ENCODE measurements around the gene FCRL5. TPM values are rescaled to one million over a fixed set of nuclear protein-coding genes. Genes with fewer than 3 reads are reported as not detected.

FCRL5 gene
- total and polyA plus RNA-seq, 10 of the 15 experiments (the other 5 are each of a cell fraction or from before 2014, with no cell fraction given) = 1.1 to 136 (median 7.0) TPM

DNA sequence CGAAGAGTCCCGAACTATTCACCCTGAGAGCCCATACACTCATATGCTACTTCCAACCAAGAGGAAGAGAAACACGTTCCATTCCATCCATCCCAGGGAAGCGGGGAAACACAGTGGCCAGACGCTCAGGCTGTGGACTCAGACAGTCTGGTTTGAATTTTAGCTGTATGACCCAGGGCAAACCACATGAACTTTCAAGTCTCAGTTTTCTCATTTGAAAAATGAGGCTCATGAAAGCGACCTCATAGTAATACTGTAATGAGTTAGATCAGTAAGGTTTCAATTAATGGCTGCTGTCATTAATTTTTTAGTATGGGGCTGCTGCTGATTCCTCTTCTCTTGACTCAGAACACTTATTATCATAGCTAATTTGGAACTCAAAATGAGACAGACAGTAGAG, 44.1 kb upstream of the FCRL5 start (continued):
- TF ChIP-seq EP300 (IDR thresholded peaks at IDR 0.05; ENCODE audit: borderline replicate concordance in 1 of 2, control insufficient read depth in 1 of 2, low read depth in 2 of 2, low read length in 2 of 2) (peak in 1 of 2 experiments; percentile 66; a peak in 1 of 4 replicates), HDAC2 (IDR thresholded peaks at IDR 0.05) (no peak), YBX1 (IDR thresholded peaks at IDR 0.05) (no peak), NBN (IDR thresholded peaks at IDR 0.05) (no peak), RUNX3 (IDR thresholded peaks at IDR 0.05; ENCODE audit: low read length) (peak; percentile 94), SIN3A (IDR thresholded peaks at IDR 0.05; ENCODE audit: low read depth, low read length) (no peak), ZBTB4 (CRISPR knock-in tag; IDR thresholded peaks at IDR 0.05) (no peak), PKNOX1 (IDR thresholded peaks at IDR 0.05) (0 out of 2 replicates have a peak, but pooled peaks have one; percentile 14), JUND (IDR thresholded peaks at IDR 0.05; ENCODE audit: low read depth, low read length) (no peak; the same call in 1 of the 2 replicates), ZNF274 (IDR thresholded peaks at IDR 0.05; ENCODE audit: insufficient read depth, insufficient read length) (no peak), SREBF2 (IDR thresholded peaks at IDR 0.05; ENCODE audit: low read length) (no peak), MXI1 (IDR thresholded peaks at IDR 0.05; ENCODE audit: low read depth, low read length) (no peak), TBL1XR1 (IDR thresholded peaks at IDR 0.05; ENCODE audit: low read depth, low read length) (peak; percentile 94), ZNF384 (IDR thresholded peaks at IDR 0.05; ENCODE audit: borderline replicate concordance, low read depth, low read length) (no peak), NR2C1 (IDR thresholded peaks at IDR 0.05) (no peak), RAD51 (IDR thresholded peaks at IDR 0.05) (no peak)
- TF ChIP-seq, protein P1, sequence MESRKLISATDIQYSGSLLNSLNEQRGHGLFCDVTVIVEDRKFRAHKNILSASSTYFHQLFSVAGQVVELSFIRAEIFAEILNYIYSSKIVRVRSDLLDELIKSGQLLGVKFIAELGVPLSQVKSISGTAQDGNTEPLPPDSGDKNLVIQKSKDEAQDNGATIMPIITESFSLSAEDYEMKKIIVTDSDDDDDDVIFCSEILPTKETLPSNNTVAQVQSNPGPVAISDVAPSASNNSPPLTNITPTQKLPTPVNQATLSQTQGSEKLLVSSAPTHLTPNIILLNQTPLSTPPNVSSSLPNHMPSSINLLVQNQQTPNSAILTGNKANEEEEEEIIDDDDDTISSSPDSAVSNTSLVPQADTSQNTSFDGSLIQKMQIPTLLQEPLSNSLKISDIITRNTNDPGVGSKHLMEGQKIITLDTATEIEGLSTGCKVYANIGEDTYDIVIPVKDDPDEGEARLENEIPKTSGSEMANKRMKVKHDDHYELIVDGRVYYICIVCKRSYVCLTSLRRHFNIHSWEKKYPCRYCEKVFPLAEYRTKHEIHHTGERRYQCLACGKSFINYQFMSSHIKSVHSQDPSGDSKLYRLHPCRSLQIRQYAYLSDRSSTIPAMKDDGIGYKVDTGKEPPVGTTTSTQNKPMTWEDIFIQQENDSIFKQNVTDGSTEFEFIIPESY (IDR thresholded peaks at IDR 0.05) = no peak
- TF ChIP-seq, protein P2, sequence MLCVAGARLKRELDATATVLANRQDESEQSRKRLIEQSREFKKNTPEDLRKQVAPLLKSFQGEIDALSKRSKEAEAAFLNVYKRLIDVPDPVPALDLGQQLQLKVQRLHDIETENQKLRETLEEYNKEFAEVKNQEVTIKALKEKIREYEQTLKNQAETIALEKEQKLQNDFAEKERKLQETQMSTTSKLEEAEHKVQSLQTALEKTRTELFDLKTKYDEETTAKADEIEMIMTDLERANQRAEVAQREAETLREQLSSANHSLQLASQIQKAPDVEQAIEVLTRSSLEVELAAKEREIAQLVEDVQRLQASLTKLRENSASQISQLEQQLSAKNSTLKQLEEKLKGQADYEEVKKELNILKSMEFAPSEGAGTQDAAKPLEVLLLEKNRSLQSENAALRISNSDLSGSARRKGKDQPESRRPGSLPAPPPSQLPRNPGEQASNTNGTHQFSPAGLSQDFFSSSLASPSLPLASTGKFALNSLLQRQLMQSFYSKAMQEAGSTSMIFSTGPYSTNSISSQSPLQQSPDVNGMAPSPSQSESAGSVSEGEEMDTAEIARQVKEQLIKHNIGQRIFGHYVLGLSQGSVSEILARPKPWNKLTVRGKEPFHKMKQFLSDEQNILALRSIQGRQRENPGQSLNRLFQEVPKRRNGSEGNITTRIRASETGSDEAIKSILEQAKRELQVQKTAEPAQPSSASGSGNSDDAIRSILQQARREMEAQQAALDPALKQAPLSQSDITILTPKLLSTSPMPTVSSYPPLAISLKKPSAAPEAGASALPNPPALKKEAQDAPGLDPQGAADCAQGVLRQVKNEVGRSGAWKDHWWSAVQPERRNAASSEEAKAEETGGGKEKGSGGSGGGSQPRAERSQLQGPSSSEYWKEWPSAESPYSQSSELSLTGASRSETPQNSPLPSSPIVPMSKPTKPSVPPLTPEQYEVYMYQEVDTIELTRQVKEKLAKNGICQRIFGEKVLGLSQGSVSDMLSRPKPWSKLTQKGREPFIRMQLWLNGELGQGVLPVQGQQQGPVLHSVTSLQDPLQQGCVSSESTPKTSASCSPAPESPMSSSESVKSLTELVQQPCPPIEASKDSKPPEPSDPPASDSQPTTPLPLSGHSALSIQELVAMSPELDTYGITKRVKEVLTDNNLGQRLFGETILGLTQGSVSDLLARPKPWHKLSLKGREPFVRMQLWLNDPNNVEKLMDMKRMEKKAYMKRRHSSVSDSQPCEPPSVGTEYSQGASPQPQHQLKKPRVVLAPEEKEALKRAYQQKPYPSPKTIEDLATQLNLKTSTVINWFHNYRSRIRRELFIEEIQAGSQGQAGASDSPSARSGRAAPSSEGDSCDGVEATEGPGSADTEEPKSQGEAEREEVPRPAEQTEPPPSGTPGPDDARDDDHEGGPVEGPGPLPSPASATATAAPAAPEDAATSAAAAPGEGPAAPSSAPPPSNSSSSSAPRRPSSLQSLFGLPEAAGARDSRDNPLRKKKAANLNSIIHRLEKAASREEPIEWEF (IDR thresholded peaks at IDR 0.05; ENCODE audit: insufficient replicate concordance, low read depth, low read length) = no peak

Measured in GM12878 (cell line).